Stimulated activated CD8-positive, alpha-beta memory T cell treated with anti-CD3 and anti-CD28 coated beads, Interleukin-4, amount 100 ng/mL, for 24 hours (primary cell): ENCODE measurements around the gene AXIN1.
"Not testable (repeated sequence)": the region's sequence is repeated elsewhere in the genome, so short reads cannot be mapped to it uniquely, and the experiment has no call there.

Experiments
- DNase-seq: peaks from one replicate; pipeline ENCODE4 v3.0.0-alpha.2; 2020; ENCODE audit warnings: low read depth

Gene AXIN1, protein sequence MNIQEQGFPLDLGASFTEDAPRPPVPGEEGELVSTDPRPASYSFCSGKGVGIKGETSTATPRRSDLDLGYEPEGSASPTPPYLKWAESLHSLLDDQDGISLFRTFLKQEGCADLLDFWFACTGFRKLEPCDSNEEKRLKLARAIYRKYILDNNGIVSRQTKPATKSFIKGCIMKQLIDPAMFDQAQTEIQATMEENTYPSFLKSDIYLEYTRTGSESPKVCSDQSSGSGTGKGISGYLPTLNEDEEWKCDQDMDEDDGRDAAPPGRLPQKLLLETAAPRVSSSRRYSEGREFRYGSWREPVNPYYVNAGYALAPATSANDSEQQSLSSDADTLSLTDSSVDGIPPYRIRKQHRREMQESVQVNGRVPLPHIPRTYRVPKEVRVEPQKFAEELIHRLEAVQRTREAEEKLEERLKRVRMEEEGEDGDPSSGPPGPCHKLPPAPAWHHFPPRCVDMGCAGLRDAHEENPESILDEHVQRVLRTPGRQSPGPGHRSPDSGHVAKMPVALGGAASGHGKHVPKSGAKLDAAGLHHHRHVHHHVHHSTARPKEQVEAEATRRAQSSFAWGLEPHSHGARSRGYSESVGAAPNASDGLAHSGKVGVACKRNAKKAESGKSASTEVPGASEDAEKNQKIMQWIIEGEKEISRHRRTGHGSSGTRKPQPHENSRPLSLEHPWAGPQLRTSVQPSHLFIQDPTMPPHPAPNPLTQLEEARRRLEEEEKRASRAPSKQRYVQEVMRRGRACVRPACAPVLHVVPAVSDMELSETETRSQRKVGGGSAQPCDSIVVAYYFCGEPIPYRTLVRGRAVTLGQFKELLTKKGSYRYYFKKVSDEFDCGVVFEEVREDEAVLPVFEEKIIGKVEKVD

DNA sequence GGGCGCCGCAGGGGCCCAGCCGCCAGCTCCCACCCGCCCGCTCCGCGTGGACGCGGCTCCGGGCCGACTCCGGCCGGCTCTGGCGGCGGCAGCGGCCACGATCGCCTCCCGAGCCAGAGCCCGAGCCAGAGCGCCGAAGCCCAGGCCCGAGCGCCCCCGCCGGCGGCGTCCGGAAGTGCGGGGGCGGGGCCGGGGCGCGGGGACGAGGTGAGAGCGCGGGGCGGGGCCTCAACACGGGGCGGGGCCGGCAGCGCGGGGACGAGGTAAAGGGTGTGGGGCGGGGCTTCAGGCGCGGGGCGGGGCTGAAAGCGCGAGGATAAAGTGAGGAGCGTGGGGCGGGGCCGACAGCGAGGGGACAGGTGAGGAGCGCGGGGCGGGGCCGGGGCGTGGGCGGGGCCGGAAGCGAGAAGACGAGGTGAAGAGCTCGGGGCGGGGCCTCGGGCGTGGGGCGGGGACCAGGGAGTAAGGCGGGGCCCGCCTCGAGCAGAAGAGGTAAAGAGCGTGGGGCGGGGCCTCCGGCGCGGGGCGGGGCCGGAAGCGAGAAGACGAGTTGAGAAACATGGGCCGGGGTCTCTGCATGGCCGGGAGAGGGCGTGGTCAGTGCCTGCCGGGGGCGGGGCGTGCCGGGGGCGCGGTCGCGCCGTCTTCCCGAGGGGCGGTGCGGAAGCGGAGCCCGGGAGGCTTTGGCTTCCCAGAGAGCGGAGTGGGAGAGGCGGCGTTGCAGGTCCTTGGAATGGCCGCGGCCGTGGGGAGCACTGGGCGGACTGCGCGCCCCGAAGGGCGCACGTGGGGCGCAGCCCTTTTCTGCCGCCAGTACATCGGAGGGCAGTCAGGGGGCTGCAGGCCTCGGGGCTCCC, at the start of gene AXIN1:
Gene AXIN1, minus strand, starts transcription at position 177 of the 857 bp plus-strand sequence. CDS start 5,698 bp downstream, outside the sequence.
- peak; percentile 100 for DNase-seq

DNA sequence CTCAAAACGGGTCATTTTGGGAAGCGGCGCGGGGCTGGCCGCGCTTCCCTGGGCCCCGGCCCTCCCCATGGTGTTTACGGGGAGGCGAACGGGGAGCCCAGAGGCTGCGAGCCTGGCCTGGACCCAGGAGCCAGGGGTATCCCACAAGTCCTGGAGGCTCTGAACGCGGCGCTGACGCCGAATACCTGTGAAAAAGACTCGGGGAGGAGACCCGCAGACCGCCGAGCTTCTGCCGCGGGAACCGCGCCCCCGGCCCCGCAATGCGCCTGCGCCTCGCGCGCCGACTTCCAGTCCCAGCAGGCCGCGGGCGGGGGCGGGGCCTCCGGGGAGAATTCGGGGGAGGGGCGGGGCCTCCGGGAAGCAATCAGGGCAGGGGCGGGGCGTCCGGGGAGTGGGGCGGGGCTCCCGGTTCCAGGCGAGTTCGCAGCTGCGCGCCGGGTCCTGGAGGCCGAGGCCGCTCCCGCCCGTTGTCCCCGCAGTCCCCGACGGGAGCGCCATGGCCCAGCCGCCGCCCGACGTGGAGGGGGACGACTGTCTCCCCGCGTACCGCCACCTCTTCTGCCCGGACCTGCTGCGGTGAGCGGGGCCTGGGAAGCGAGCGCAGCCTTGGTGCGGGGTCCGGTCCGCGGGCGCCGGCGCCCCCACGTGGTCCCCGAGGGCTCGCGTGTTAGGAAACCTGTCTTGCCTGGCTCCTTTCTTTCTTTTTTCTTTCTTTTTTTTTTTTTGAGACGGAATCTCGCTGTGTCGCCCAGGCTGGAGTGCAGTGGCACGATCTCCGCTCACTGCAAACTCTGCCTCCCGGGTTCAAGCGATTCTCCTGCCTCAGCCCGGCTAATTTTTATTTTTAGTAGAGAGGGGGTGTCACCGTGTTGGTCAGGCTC, 49.2 kb upstream of the AXIN1 start, which contains the start of gene DECR2:
Gene DECR2, plus strand, starts transcription at position 418 of the 881 bp plus-strand sequence. Its CDS starts 79 bp downstream, at position 497.
- peak; percentile 99 for DNase-seq

DNA sequence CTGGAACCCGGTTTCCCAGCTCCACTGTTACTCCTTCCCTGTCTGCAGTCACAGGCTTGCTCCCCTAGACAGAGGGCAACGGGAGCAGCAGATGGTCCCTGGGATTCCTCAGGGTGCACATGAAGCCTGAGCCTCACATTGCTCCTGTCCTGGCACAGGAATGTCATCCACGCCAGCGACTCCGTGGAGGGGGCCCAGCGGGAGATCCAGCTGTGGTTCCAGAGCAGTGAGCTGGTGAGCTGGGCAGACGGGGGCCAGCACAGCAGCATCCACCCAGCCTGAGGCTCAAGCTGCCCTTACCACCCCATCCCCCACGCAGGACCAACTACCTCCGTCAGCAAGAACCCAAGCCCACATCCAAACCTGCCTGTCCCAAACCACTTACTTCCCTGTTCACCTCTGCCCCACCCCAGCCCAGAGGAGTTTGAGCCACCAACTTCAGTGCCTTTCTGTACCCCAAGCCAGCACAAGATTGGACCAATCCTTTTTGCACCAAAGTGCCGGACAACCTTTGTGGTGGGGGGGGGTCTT, 47.6 kb upstream of the AXIN1 start:
- no peak for DNase-seq

DNA sequence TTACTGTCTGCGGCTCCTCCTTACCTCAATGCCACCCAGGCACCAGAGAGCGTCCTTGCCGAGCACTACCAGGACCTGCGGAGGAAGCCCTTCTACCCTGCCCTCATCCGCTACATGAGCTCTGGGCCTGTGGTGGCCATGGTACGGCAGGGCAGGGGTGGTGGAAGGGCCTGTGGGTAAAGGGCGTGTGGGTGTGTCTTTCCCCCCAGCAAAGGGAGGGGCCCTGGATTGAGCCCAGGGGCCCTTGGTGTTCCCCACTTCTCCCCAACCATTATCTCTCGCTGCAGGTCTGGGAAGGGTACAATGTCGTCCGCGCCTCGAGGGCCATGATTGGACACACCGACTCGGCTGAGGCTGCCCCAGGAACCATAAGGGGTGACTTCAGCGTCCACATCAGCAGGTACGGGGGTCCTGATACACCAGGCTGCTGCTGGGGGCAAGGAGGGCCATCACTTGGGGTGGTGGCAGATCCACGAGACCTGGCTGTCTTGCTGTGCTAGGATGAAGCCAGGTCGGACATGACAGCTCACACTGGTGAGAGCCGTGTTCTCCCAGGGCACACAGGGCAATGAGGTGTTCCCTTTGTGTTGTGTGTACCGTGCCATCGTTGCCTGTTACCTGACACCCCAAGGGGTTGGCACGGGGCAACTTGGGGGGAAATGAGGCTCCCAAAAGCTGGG, 47.0 kb upstream of the AXIN1 start:
- DNase-seq, result no peak

DNA sequence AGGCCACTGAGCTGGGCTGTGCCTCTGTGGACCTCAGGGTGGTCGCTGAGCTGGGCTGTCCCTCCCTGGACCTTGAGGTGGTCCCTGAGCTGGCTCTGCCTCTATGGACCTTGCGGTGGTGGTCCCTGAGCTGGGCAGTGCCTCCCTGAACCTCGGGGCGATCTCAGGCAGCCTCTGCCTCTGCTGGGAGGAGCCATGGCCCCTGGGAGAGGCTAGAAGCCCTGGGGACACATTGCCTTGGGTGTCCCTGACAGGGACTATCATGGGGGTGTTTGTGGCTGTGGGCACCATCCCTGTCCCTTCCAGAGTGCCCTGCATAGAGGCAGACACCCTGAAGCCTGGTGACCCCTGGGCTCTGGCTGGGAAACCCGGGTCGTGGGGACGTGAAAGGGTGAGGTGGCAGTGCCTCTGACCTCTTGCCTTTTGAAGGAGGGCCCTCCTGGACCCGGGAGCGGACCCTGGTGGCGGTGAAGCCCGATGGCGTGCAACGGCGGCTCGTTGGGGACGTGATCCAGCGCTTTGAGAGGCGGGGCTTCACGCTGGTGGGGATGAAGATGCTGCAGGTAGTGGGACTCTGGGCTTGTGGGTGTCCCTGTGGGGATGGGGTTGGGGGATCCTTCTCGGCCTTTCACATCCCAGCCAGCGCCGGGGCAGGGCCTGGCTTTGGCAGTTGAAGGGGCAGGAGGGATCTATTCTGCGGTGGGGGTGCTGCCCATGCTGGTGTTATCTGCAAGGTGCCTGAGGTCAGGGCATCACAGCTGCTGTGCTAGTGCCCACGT, 46.2 kb upstream of the AXIN1 start:
- DNase-seq, result no peak

DNA sequence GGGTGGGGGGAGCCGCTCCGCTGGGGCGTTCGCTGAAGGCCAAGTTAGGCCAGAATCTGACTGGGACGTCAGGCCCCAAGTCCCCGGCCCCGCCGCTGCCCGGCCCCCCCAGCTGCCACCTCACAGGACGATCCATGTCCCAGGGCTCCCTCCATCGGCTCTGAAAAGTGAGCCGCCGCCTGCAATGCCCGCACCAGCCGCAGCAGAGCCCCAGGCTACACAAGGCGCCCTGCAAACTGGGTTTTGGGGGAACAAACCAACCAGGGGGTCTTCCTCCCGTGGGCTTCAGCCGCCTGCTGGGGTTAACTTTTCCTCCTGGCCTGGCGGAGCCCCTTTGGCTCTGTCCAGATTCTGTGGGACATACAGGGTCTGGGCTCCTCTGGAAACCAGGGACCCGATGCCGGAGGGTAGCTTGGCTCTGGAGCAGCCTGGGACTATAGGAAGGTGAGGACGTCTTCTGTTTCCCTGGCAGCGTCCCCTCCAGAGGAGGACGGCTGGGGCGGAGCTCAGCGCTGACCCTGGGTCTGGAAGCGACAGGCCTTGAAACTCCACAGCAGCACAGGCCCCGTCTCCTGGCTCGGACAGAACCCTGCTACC, 45.3 kb upstream of the AXIN1 start:
- DNase-seq, result no peak

DNA sequence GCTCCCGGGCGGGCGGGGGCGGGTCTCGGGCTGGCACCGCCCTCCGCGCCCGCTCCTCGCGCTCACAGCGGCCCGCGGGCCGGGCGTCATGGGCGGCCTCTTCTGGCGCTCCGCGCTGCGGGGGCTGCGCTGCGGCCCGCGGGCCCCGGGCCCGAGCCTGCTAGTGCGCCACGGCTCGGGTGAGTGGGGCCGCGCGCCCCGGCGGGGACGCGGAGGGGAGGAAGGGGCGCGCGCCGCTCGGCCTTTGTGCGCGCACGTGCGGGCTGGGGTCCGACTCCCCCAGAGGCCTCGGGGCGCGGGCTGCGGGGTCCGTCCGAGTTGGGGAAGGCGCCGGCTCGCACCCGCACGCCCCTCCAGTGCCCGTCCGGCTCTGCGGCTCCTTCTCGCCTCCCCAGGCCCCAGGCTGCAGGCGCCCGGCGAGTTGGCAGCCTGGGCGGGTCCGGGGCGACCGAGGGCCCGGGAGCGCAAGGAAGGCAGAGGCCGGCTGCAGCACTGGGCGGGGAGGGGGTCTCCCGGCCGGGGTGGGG, 44.7 kb upstream of the AXIN1 start, which contains the start of gene NME4:
Gene NME4, plus strand, starts transcription at position 65 of the 527 bp plus-strand sequence. Its CDS starts 24 bp downstream, at position 89.
- no peak for DNase-seq

DNA sequence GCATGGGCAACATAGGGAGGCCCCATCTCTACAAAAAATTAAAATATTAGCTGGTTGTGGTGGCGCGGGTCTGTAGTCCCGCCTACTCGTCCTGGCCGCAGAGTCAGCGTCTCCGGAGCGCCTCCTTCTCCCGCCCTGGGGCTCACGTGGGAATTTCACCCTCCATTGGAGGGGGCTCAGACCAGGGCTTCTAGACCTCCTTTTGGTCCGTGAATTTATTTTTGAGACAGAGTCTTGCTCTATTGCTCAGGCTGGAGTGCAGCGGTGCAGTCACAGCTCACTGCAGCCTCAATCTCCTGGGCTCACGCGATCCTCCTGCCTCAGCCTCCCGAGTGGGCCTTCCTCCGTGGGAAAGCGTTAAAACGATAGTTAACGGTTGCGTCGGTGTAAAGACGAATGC, 44.1 kb upstream of the AXIN1 start:
- DNase-seq, result no peak

DNA sequence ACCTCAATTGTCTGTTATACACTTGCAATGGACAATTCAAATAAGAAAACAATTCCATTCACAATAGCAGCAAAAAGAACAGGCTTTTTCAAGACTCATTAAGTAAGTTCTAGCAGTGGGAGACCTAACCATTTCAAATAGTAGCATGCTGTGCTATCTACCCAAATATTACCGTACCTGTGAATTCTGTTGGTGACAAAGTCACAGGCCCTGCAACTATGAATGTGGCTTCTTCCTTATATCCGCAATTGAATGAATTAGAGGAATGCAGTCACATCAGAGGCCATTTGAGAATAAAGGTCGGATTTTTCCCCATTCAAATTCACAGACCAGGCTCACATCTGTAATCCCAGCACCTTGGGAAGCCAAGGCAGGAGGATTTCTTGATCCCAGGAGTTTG, 43.7 kb upstream of the AXIN1 start:
- no peak for DNase-seq

DNA sequence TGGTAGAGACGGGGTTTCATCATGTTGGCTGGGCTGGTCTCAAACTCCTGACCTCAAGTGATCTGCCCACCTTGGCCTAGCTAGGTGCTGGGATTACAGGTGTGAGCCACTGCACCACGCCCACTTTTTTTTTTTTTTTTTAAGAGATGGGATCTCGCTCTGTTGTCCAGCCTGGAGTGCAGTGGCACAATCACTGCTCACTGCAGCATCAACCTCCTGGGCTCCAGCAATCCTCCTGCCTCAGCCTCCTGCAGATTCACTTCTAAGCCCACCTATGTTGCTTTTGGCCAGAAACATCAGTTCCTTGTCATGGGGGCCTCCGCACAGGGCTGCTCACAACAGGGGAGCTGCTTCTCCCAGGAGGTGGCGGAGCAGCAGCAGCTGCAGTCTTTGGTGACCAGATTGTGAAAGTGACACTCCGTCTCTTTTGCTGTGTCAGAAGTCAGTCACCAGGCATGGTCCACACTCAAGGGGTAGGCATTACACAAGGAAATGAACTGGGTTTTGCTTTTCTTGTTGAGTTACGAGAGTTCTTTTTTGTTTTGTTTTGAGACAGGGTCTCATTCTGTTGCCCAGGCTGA, 40.0 kb upstream of the AXIN1 start:
- no peak for DNase-seq

DNA sequence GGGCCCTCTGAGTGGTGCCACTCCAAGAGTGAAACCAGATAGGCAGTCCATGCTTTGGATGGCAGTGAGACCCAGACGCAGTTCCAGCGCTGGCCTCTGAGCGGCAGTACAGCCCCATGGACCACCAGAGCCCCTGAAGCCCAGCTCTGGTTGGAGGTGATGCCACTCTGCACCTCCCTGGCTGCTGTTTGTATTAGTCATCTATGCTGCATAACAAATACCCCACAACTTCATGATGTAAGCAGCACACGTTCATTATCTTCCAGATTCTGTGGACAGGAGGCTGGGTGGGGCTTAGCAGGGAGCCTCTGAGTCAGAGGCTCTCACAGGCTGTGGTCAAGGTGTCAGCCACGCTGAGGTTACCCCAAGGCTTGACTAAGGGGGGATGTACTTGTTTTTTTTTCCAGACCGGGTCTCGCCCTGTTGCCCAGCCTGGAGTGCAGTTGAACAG, 39.4 kb upstream of the AXIN1 start:
- DNase-seq, result peak; percentile 84

DNA sequence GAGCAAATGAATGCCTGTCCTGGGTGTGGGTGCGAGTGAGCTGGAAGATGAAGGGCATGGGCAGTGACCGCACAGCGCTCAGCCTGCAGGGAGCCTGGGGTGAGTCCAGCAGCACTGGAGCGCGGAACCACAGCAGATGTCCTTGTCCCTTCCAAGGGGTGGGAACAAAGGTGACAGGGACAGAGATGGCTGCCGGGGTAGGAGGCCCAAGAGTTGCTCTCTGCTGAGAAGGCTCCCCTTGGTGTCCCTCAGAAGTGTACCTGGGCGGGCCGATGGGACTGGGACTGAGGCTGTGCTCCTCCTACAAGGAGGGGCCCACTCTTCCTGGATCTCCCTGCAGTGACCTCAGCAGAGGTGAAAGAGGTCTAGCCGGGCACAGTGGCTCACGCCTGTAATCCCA, 36.8 kb upstream of the AXIN1 start:
- DNase-seq, result no peak

DNA sequence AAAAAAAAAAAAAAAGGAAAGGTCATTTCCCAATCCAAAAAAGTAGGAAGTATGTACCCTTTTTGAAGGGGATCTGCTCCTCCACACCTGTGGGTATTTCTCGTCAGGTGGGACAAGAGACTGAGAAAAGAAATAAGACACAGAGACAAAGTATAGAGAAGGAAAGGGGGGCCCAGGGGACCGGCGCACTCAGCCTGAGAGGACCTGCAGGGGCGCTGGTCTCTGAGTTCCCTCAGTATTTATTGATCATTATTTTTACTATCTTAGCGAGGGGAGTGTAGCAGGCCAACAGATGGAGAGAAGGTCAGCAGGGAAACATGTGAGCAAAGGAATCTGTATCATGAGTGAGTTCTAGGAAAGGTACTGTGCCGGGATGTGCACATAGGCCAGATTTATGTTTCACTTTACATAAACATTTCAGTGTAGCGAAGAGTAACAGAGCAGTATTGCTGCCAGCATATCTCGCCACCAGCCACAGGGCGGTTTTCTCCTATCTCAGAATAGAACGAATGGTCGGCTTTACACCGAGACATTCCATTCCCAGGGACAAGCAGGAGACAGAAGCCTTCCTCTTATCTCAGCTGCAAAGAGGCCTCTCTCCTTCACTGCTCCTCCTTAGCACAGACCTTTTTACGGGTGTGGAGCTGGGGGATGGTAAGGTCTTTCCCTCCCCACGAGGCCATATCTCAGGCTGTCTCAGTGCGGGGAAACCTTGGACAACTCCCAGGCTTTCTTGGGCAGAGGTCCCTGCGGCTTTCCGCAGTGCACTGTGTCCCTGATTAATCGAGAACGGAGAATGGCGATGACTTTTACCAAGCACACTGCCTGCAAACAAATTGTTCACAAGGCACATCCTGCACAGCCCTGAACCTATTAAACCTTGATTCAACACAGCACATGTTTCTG, 35.5 kb upstream of the AXIN1 start:
- not testable (repeated sequence) for DNase-seq

DNA sequence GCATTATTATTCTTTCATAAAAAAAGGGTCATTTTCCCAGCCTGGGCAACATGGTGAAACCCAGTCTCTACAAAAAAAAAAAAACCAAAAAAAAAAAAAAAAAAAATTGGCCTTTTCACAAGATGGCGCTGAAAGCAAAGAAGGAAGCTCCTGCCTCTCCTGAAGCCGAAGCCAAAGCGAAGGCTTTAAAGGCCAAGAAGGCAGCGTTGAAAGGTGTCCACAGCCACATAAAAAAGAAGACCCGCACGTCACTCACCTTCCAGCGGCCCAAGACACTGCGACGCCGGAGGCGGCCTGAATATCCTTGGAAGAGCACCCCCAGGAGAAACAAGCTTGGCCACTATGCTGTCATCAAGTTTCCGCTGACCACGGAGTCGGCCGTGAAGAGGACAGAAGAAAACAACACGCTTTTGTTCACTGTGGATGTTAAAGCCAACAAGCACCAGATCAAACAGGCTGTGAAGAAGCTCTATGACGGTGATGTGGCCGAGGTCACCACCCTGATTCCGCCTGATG, 34.2 kb upstream of the AXIN1 start:
- DNase-seq, result no peak

DNA sequence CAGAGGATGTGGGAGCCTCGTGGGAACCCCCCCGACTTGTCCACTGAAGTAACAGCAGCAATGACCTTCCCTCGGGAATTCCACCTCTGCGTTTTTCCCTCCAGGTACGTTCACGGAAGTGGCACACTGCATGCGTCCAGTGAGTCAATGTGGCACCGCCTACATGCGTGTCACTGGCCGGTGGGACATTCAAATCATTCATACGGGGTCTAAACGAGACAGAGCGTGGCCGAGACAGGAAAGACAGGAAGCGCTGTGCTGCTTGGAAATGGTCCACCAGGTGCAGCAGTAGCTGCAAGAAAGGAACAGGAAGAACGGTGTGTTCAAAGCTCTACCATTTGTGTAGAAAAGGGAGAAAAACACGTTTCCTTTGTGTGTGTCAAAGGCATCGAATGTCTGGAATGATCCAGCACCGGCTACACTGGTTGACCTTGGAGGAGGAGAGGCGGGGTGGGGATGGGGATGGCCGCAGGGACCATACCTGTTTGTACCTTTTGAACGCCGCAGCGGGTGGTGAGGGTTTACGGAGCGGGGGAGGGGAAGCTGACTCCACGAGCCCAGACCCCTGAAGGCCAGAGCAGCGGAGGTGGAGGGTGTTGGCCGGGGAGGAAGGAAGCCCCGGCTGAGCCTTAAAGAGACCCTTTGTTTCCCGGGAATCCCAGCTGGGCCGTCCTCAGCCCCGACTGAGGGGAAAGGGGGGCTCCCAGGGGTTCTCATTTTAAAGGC, 31.0 kb upstream of the AXIN1 start:
- DNase-seq, result no peak
